MM.1S (cell line): ENCODE results near the gene KIRREL3.

Experiments
- EZH2 ChIP-seq: fragments of 300-600 bp; sonication (generic); optimal IDR thresholded peaks from 2 replicates; pipeline ENCODE3; 2017; ENCODE audit warnings: low read depth, mild to moderate bottlenecking, antibody characterized with exemption, low read length, mixed read lengths
- EZH2phosphoT487 ChIP-seq: fragments of 300-600 bp; sonication (generic); IDR thresholded peaks from 2 replicates; pipeline ENCODE4 v1.6.1; 2018; ENCODE audit warnings: antibody characterized with exemption, low read length
- TF ChIP-seq, protein P1 (sequence below): fragments of 300-600 bp; sonication (generic); IDR thresholded peaks from 2 replicates; pipeline ENCODE4 v1.5.1; 2016; ENCODE audit warnings: antibody characterized with exemption, low read length, mixed read lengths

GRCh38 chr11:126634963-126635362 is 365.6 kb downstream of the KIRREL3 start:
- TF ChIP-seq, protein P1, sequence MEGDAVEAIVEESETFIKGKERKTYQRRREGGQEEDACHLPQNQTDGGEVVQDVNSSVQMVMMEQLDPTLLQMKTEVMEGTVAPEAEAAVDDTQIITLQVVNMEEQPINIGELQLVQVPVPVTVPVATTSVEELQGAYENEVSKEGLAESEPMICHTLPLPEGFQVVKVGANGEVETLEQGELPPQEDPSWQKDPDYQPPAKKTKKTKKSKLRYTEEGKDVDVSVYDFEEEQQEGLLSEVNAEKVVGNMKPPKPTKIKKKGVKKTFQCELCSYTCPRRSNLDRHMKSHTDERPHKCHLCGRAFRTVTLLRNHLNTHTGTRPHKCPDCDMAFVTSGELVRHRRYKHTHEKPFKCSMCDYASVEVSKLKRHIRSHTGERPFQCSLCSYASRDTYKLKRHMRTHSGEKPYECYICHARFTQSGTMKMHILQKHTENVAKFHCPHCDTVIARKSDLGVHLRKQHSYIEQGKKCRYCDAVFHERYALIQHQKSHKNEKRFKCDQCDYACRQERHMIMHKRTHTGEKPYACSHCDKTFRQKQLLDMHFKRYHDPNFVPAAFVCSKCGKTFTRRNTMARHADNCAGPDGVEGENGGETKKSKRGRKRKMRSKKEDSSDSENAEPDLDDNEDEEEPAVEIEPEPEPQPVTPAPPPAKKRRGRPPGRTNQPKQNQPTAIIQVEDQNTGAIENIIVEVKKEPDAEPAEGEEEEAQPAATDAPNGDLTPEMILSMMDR = no peak
- TF ChIP-seq EZH2phosphoT487 = no peak
- no peak for TF ChIP-seq EZH2
